Retina (tissue), 1 donor: ENCODE data around the gene PPP1R12C.
"Not testable (repeated sequence)": the region's sequence is repeated elsewhere in the genome, so short reads cannot be mapped to it uniquely, and the experiment has no call there.

Experiments used
- DNase-seq: peaks from one replicate; pipeline ENCODE4 v3.0.0-alpha.2; 2016

The PPP1R12C gene

GRCh38 chr19:55109527-55110291 is 7.7 kb downstream of the PPP1R12C start:
- no peak for DNase-seq

GRCh38 chr19:55107252-55107651 is 10.2 kb downstream of the PPP1R12C start:
- not testable (repeated sequence) for DNase-seq

GRCh38 chr19:55106591-55106990 is 10.8 kb downstream of the PPP1R12C start:
- no peak for DNase-seq

- DNase-seq = no peak
Observed at GRCh38 chr19:55105237-55105636, 12.2 kb downstream of the PPP1R12C start.

GRCh38 chr19:55103190-55103589 is 14.2 kb downstream of the PPP1R12C start:
- DNase-seq = no peak

GRCh38 chr19:55101261-55101660 is 16.2 kb downstream of the PPP1R12C start:
- no peak for DNase-seq

GRCh38 chr19:55099557-55100506 is 17.6 kb downstream of the PPP1R12C start:
- no peak for DNase-seq

GRCh38 chr19:55098716-55099556 is 18.5 kb downstream of the PPP1R12C start:
- no peak for DNase-seq

- DNase-seq = no peak
Observed at GRCh38 chr19:55097864-55098715, 19.3 kb downstream of the PPP1R12C start.

GRCh38 chr19:55096061-55096701 is 21.3 kb downstream of the PPP1R12C start:
- DNase-seq = no peak

GRCh38 chr19:55095260-55096060 is 22.0 kb downstream of the PPP1R12C start:
- DNase-seq = no peak

GRCh38 chr19:55094456-55095259 is 22.8 kb downstream of the PPP1R12C start:
- DNase-seq = no peak

GRCh38 chr19:55092423-55093318 is 24.8 kb downstream of the PPP1R12C start:
- DNase-seq = no peak

- no peak for DNase-seq
Observed at GRCh38 chr19:55091955-55092354, 25.5 kb downstream of the PPP1R12C start.

- DNase-seq = no peak
Observed at GRCh38 chr19:55091126-55091910, 26.1 kb downstream of the PPP1R12C start.

- no peak for DNase-seq
Observed at GRCh38 chr19:55090564-55090963, 26.9 kb downstream of the PPP1R12C start.

GRCh38 chr19:55089342-55089944 is 28.0 kb downstream of the PPP1R12C start:
- DNase-seq = no peak
